Colonic mucosa (tissue), 4 donors: ENCODE measurements around the gene C1RL. TPM values are rescaled to one million over a fixed set of nuclear protein-coding genes. Genes with fewer than 3 reads are reported as not detected.

Experiments
- DNase-seq: peaks from one replicate; pipeline ENCODE4 v3.0.0-alpha.2; 2020
- H3K27ac ChIP-seq: fragments of 200-600 bp; one replicate; pipeline ENCODE4 v1.8.0; 2021
- H3K27me3 ChIP-seq: fragments of 200-600 bp; one replicate; pipeline ENCODE4 v1.8.0; 2021
- H3K36me3 ChIP-seq: fragments of 200-600 bp; one replicate; pipeline ENCODE4 v1.8.0; 2021
- H3K4me1 ChIP-seq: fragments of 200-600 bp; one replicate; pipeline ENCODE4 v1.8.0; 2021; ENCODE audit warnings: mild to moderate bottlenecking
- H3K4me3 ChIP-seq: fragments of 200-600 bp; one replicate; pipeline ENCODE4 v1.8.0; 2021
- H3K9ac ChIP-seq, 2 donors: one replicate each; pipeline ENCODE4 v1.7.0; 2013; ENCODE audit warnings: control low read depth in 2 of 2, low read depth in 2 of 2, low read length in 2 of 2
- H3K9me3 ChIP-seq: fragments of 200-600 bp; one replicate; pipeline ENCODE4 v1.8.0; 2021
- CTCF ChIP-seq: fragments of 200-600 bp; IDR thresholded peaks from one replicate; pipeline ENCODE4 v1.8.0; 2022; ENCODE audit warnings: antibody characterized with exemption, mild to moderate bottlenecking
- intact Hi-C: fragments of 100-400 bp; cut with DNase I; formaldehyde crosslinking; loops from one replicate; pipeline ENCODE4 v1.14.1; 2022
- total RNA-seq, 2 donors: library from RNA; stranded (reverse); fragmentation: NEBNext Ultra II Directional in 1 of 2; extraction: Animal tissue kit (Norgen Biotek cat#: 25700) in 1 of 2; gene quantifications; one replicate each; pipeline ENCODE4 v1.2.1, GENCODE V29; 2021
- donor health status: healthy.
- donor health status: DM: no; HTN: no; CAD: no.
- donor health status: DM: no; HTN: no; CAD: no.

Gene C1RL
- total RNA-seq, 2 donors from 2014 or later = 39.5 to 39.7 TPM

GRCh38 chr12:7143564-7143963, 34.5 kb upstream of the C1RL start:
- H3K9me3 ChIP-seq = no peaks in the 10 kb centered on the region
- no peaks in the 10 kb centered on the region for H3K36me3 ChIP-seq
- intact Hi-C loops = loop anchor here (5.0 kb wide), 1 partner anchor 494 kb away; no protein-coding TSS in a partner anchor
- no peak for TF ChIP-seq CTCF
- DNase-seq = no peak
- no peak overlapping the region for H3K9ac ChIP-seq
- H3K4me3 ChIP-seq = no peak overlapping the region
- H3K27ac ChIP-seq = no peak overlapping the region
- H3K27me3 ChIP-seq = no peaks in the 10 kb centered on the region
- no peaks in the 10 kb centered on the region for H3K4me1 ChIP-seq

- intact Hi-C loops = loop anchor here (5.0 kb wide), 1 partner anchor 494 kb away; no protein-coding TSS in a partner anchor
- TF ChIP-seq CTCF = no peak
- no peak for DNase-seq
- Histone ChIP-seq H3K4me1 (no peaks in the 10 kb centered on the region), H3K9ac (peak overlapping the region in 1 of 2 donors; percentile 7), H3K27ac (no peak overlapping the region), H3K9me3 (no peaks in the 10 kb centered on the region), H3K4me3 (no peak overlapping the region), H3K27me3 (no peaks in the 10 kb centered on the region), H3K36me3 (no peaks in the 10 kb centered on the region)
Observed at GRCh38 chr12:7142809-7143465, 33.9 kb upstream of the C1RL start.

GRCh38 chr12:7142056-7142644, 33.1 kb upstream of the C1RL start:
- peak; percentile 49 for TF ChIP-seq CTCF
- Histone ChIP-seq H3K27ac (no peak overlapping the region), H3K9me3 (no peaks in the 10 kb centered on the region), H3K4me3 (no peak overlapping the region), H3K27me3 (no peaks in the 10 kb centered on the region), H3K36me3 (no peaks in the 10 kb centered on the region), H3K4me1 (no peaks in the 10 kb centered on the region), H3K9ac (no peak overlapping the region)
- intact Hi-C loops = loop anchor here (5.0 kb wide), 1 partner anchor 495 kb away; no protein-coding TSS in a partner anchor
- DNase-seq = peak; percentile 49

- TF ChIP-seq CTCF = no peak
- no peaks in the 10 kb centered on the region for H3K9me3 ChIP-seq
- no peak overlapping the region for H3K27ac ChIP-seq
- no peaks in the 10 kb centered on the region for H3K36me3 ChIP-seq
- no peak overlapping the region for H3K9ac ChIP-seq
- no peaks in the 10 kb centered on the region for H3K27me3 ChIP-seq
- DNase-seq = no peak
- H3K4me1 ChIP-seq = no peaks in the 10 kb centered on the region
- intact Hi-C loops = loop anchor here (5.0 kb wide), 1 partner anchor 496 kb away; no protein-coding TSS in a partner anchor
- no peak overlapping the region for H3K4me3 ChIP-seq
Observed at GRCh38 chr12:7141351-7142005, 32.5 kb upstream of the C1RL start.

GRCh38 chr12:7139200-7139599, 30.2 kb upstream of the C1RL start:
- H3K9ac ChIP-seq = no peak overlapping the region
- intact Hi-C loops = no loop called here
- H3K4me1 ChIP-seq = no peaks in the 10 kb centered on the region
- H3K9me3 ChIP-seq = no peaks in the 10 kb centered on the region
- no peaks in the 10 kb centered on the region for H3K27me3 ChIP-seq
- H3K27ac ChIP-seq = no peak overlapping the region
- DNase-seq = no peak
- no peak for TF ChIP-seq CTCF
- no peaks in the 10 kb centered on the region for H3K36me3 ChIP-seq
- H3K4me3 ChIP-seq = no peak overlapping the region
